NT2/D1 (cell line): ENCODE measurements around the gene CKS1B.

Experiments used
- SUZ12 ChIP-seq: IDR thresholded peaks from 2 replicates; pipeline ENCODE4 v1.6.1; 2011; ENCODE audit not compliant: insufficient read length, insufficient read depth; ENCODE audit errors: extremely low read depth
- YY1 ChIP-seq: IDR thresholded peaks from 2 replicates; pipeline ENCODE4 v1.6.1; 2011; ENCODE audit not compliant: insufficient read length, insufficient read depth
- ZNF274 ChIP-seq: IDR thresholded peaks from 2 replicates; pipeline ENCODE4 v1.6.1; 2011; ENCODE audit warnings: mild to moderate bottlenecking, low read depth, low read length

DNA sequence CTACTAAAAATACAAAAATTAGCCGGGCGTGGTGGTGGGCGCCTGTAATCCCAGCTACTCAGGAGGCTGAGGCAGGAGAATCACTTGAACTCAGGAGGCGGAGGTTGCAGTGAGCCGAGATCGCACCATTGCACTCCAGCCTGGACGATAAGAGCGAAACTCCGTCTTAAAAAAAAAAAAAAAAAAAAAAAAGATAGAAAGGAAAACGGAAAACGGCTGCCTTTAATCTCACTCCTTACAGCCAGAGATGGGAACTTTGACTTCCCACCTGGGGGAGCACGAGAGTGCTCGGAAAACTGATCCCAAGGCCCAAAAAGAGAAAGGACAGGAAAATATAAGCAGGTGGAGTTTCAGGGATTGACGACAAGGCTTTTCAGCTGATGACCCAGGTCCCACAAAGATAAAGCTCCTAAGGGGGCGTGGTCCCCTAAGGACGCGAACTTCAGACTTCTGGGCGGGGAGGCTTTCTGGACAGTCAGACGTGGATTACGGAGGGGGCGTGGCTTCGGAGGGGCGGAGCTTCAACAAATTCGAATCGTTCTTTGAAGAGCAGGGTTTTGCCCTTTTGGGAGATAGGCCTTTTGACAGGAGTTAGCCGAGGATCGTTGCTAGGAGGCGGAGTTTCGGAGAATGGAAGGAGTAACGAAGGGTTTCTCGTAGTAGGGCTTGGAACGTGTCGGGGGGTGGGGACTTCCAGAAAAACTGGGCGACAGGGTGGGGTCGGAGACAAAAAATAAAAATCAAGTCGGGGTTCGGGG, 958 bp upstream of the CKS1B start:
- TF ChIP-seq YY1 = no peak
- no peak for TF ChIP-seq ZNF274
- TF ChIP-seq SUZ12 = no peak
